GM19463 (cell line): ENCODE results near the gene GPR107.

Source experiments
- ATAC-seq: cut with Tn5 transposase; IDR thresholded peaks from one replicate; pipeline ENCODE4 v1.9.1; 2021; ENCODE audit warnings: mild to moderate bottlenecking, moderate library complexity; ENCODE audit not compliant: unreplicated experiment

The GPR107 gene

DNA sequence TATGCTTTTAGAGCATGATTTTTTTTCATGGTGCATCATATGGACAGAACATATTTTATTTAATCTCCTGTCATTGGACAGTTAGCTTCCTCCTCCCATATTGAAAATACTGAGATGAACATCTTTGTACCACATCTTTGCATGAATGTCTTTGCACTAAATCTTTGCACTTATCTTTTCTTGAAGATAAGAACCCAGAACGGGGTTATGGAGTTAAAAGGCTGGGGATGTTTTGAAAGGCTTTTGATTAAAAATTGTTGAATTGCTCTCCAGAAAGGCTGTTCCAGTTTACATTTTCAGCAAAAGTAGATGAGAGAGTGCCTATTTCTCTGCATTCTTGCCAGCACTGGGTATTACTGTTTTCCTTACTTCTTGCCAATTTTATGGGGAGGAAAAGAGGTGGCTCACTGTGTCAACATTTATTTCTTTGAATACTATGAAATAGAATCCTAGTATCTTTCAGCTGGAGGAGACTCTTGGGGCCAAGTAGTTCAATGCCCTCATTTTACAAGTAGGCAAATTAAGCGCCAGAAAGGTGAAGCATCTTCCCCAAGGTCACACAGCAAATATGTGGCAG lies 125.7 kb downstream of the GPR107 start:
- no peak for ATAC-seq

DNA sequence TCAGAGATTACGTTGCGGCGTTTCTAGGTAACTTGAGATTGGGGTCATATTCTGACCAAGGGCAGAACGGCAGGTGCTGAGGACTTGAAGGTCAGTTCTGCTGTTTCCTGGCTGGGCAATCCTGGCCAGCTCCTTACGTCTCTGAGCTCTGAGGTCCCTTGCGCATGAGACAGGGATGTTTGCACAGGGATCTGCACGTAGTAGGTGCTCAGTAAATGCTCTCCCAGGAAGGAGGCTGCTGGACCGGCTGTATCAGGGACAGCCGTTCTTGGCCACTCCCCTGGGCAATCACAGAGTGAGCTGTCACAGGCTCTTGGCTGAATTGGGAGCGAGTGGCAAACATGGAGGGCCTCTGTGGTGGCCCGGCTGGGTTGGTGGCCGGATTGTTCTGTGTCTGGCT lies 126.8 kb downstream of the GPR107 start:
- no peak for ATAC-seq

DNA sequence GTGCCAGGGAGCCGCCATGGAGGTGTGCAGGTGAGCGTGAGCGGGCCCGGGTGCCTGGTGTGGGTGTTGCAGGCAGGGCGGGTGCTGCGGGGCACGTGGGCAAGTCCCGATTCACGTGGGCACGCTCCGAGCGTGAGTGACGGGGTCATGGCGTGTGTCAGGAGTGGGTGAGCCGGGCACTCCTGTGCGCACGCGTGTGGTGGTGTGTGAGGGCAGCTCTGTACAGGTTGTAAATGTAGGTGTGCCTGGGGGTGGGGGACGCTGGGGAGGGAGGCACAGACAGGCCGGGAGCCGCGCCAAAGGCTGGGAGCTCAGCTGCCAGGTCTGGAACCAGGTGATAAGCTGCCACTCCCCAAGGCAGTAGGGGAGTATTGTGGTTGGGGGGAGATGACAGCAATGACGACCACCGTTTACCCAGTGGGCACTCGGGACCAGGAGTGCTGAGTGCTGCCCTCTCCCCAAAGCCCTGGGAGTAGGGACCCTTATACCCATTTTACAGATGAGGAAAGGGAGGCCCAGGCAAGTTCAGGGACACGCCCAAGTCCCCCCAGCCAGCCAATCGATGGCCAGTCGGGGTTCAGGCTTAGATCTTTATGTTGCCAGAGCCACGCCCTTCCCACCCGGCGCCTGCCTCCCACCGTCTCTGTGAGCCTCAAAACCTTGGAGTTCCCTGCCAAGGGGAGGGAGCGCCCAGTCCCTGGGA lies 128.1 kb downstream of the GPR107 start:
- no peak for ATAC-seq

DNA sequence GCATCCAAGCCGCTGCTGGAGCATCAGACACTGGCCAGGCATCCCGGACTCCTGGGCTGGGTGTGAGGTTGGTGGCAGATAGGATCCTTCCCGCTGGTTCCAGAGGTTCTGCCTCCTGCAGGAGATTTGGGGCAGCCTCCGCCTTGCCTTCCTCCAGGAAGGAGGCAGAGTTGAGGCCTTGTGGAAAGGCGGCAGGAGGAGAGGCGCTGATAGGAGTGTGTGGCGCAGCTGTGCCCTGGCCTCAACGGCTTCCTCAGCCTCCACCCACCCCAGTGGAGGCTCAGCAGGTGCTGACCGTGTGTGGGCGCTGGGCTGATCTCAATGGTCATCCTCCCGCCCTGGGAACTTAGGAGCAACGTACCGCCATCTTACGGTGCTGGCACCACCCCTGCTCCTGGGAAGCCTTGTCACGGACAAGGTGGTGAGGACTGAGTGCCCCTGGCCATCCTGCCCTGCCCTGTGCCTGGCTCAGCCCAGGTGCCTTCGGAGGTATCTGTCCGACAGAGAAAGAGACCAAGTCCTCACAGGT lies 128.7 kb downstream of the GPR107 start:
- no peak for ATAC-seq

DNA sequence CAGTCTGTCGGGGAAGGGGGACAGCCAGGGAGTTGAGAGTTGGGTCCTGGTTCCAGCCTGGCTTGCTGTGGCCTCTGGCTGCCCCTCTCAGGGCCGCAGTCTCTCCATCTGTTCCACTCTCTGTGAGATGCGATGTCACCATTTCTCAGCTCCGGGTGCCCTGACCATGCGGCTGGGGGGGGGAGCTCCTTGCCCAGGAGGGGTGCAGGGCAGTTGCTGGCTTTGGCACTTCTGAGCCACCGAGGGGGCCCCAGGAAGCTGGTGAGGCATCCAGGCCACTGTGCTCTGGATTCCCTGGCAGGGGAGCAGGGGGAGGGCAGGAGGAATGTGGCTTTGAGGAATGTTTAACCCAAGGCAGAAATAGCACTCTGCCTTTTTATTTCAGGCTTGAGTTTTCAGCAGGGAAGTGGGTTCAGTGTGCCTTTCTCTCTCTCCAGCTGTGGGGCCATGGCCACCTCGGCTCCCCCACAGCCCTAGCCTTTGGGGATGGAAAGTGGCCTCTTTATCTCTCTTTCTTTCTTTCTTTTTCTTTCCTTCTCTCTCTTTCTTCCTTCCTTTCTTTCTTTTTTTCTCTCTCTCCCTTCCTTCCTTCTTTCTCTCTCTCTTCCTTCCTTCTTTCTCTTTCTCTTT lies 129.5 kb downstream of the GPR107 start:
- ATAC-seq: no peak

DNA sequence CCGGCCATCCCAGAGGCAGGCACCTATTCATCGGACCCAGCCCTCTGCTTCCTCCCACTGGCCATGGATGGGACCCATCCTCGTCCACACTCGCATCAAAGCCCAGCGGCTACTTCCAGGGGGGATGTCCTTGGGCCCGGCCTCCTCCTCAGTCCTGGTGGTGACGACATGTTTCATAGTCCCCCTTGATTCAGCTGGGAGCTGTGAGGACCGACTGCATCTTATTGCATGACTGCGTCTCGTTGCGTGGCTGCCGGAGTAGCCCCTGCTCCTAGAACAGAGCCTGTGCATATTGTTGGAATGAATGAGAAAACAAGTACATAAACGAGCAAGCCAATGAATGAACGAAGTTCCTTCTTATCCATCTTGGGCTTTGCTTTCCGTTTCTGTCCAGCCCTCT lies 131.3 kb downstream of the GPR107 start:
- ATAC-seq: no peak

DNA sequence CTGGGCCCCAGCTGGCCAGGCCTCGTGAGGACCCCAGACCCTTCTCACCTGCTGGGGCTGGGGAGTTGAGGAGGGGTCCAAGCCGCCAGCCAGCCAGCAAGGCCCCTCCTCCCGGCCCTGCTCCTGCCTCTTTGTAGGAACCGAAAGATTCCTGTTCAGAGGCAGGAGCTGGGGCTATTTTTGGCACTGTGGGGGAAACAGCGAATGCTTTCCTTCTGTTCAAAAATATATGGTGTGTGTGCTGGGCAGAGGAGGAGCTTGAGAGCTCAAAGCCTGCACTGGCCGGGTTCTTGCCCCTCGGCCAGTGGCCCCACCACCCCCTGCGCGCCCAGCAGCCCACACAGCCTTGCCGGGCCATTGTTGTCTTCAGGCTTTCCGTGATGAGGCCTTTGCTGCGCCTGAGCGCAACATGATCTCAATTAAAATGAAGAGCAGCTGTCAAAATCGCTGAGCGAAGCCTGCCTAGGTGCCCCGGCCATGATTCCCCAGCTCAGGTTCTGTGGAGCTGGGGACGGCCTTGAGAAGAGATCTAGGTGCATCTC lies 131.9 kb downstream of the GPR107 start:
- ATAC-seq: no peak

DNA sequence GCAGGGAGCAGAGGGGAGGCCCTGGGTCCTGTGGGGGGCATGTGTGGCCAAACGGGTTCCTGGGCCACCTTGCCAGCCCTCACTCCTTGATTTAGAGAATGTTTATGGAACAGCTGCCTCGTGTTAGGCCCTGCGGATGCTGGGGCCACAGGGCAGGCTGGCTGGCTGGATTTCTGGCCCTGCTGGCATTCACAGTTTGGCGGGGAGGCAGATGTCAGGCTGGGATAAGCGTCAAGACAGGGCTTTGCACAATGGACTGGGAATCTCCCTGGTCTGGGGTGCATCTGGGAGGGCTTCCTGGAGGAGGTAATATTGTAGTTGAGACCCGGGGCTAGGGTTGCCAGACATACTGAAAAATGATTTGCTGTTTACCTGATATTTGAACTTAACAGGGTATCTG lies 132.3 kb downstream of the GPR107 start:
- no peak for ATAC-seq

DNA sequence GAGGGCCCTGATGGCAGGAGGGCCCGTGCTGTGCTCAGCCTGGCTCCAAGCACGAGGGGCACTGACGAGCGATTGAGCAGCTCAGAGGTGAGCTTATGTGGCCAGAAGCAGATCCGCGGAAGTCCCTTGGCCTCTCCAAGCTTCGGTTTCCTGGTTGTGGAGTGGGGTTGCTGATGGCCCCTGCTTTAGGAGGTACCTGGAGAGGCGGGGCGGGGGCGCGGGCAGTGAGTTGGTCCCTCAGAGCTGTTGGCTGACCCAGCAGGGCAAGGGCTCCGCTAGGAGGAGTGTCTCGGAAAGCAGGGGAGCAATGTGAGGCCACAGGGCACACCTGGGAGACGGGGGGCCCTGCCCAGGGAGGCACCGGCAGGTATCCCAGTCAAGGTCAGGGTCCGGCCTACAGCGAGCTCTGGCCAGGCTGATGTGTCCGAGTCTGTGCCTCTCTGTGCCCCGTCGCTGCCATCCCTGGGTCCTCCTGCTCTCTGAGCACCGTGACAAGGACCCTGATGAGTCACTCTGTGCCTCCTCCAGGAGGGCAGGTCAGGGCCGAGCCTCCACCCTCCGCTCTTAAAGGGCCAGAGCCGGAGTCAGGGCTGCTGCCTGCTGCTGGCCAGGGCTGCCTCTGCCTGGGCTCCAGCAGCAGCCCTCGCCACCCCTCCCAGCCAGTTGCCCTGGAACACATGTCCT lies 133.3 kb downstream of the GPR107 start:
- ATAC-seq: no peak

DNA sequence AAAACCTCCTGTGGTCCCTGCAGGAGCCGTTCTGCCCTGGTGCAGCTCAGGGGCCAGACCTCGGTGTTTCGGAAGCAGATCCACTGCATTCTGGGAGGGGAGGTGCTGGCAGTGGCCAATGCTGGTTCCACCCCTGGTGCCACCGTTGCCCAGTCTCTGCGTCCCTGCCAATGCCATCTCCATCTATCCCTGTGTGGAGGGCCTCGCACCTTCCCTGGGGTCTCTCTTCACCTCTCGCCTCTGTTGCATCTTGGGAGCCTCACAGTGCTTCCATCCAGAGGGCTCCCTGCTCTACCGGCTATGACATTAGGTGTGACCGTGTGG lies 133.8 kb downstream of the GPR107 start:
- ATAC-seq: no peak

DNA sequence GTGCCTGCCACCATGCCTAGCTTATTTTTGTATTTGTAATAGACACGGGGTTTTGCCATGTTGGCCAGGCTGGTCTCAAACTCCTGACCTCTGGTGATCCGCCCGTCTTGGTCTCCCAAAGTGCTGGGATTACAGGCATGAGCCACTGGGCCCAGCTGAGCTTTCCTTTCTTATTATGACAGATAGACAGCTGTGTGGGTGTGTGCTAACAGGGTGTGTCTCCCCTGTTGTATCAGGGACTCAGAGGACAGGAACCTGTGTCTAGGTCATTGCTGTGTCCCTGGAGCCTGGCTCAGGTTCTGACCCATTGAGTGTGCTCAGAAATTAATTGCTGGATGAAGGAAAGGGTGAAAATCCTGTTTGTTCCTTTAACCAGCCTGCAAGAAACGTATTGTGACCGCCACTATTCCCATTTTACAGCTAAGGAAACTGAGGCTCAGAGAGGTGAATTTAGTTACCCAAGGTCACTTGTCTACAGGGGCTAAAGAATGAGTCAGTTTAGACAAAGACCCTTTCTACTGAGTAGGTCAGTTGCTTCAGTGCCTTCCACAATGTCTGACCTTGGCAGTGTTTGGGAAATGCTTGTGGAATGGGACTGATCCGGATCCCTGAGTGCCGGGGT lies 135.3 kb downstream of the GPR107 start:
- no peak for ATAC-seq
